IPS DF 4.7 (cell line): Measurements from ENCODE around the gene SCN5A.

Source experiments
- DNase-seq: peaks from one replicate; pipeline ENCODE4 v3.0.0-alpha.2; 2013; ENCODE audit warnings: low spot score; ENCODE audit errors: extremely low read depth

SCN5A gene

DNA sequence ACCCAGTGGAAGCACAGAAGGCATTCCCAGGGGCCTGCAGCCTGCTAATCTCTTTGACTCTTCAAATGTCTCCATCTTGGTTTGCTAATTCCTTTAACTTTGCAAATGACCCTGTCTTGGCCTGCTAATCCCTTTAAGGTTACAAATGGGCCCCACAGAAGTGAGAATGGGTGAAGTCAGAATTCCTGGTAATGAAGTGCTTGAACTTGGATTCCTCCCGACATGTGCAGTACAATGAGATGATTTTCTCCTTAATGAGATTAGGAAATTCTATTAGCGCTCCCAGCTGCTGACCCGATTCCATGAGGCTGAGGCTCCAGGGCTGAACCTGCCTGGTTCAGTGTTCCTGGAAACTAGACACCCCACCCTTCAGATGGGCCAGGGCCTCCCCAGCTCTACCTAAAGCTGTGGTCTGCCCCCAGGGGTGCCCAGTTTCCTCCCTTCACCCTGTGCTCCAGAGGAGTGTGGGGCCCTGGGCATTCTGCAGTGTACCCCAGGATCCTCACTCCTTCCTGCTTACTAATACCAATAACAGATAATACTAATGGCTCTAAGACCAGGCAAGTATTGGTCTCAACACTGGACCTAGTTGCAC is 47.4 kb downstream of the SCN5A start:
- no peak for DNase-seq

- no peak for DNase-seq
These were observed 48.9 kb downstream of the SCN5A start for GRCh38 chr3:38600551-38600950.

DNA sequence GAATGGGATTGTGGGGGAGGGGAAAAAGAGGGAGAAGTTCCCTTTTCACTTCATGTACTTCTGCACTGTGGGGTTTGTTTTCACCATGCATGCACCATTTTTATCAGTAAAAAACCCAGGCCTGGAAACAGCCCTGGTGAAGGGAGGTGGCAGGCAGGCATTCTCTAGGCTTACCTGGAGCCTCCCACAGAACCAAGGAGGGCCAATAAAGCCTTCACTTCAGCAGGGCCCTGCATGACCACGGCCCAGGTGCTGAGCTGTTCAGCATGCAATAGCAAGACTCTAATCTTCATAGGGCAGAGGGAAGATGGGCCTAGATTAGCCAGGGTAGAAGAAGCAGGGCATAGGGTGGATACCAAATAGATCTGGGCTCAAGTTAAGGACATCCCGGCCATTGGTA is 49.6 kb downstream of the SCN5A start:
- DNase-seq = no peak

GRCh38 chr3:38598791-38599190 is 50.7 kb downstream of the SCN5A start:
- DNase-seq = no peak

DNA sequence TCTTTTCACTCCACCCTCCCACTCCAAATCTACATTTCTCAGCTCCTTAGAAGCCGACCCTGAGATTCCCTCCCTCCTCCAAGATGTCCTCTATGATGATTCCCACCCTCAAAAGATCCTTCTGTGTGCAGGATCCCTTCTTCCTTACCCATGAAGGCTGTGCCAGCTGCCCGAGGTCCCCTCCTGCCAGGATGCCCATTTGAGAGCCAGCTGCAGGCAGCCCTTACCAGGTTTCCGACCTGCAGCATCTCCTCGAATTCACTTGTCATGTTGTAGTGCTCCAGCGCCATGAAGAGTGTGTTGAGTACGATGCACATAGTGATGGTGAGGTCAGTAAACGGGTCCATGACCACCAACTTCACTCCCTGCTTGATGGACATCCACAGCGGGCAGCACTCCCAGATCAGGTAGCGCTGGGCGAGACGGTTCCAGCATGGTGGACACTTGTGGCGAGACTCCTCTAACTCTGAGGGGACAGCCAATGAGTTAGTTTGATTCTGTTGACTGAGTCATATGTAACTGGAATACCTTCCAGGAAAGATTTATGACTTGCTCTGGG is 51.9 kb downstream of the SCN5A start:
- no peak for DNase-seq

- DNase-seq = no peak
These were observed 54.1 kb downstream of the SCN5A start for GRCh38 chr3:38595393-38595792.

GRCh38 chr3:38590521-38590920 is 59.0 kb downstream of the SCN5A start:
- no peak for DNase-seq

- no peak for DNase-seq
These were observed 60.2 kb downstream of the SCN5A start for GRCh38 chr3:38588995-38589937.

DNA sequence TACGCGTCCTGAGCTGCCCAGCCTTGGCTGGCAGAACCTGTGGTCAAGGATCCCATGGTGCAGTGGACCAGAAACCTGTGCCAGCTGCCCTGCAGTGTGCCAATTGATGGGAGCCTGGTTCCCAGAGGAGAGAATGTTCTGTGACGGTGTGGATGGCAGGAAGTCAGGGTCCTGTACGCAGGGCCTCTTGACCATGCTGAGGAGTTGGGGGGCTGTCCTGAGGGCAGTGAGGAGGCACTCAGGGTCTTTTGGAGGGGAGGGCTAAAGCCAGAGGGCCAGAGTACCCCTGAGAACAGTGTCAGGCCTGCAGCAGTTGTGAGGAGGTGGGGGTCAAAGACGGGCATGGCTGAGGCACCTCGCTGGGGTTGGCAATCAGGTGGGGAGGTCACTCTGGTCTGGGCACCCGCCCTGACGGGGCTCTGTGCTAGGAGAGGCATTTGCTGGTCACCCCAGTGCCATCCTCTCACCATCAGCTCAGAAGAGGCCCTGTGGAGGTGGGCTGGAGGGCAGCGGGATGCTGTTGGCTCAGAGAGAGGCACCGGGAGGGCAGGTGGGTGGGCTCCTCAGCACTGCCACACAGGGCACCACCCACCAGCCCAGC is 61.0 kb downstream of the SCN5A start:
- no peak for DNase-seq

- no peak for DNase-seq
These were observed 61.8 kb downstream of the SCN5A start for GRCh38 chr3:38587548-38588131.

DNA sequence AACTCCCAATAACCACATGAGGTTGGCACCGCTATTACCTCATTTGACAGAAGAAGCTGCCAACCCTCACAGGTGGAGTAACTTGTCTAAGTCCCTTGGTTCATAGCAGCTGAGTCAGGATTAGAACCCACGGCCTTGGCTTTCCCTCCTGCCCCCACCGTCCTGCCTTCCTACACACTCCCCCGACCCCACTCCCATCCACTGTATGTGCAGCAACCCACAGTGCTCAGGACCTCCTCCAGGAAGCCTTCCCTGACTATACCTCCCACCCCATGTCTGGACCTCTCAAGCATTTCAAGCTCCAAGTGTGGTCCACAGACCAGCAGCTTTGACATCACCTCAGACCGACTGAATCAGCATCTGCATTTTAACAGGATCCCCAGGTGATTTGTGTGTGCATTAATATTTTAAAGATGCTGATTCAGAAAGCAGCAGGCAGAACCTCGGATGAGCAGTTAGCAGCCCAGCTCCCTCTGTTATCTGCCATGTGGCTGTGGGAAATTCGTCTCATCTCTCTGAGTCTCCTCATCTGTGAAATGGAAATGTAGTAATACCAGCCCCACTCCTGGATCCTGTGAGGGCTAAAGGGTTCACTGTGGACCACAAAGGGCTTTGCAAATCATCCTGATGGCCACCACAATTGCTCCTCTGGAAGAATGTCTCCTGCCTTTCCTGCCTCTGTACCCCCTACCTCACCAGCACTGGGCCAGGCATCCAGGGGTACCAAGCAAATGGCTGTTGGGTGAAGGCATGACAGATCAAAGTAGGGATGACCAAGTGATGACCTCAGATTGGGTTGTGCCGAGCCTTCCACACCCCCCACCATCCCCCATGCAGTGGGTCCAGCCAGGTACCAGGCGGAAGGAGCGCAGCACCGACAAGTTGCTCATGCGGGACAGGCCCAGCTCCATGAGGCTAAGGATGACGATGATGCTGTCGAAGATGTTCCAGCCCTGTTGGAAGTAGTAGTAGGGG is 62.7 kb downstream of the SCN5A start:
- DNase-seq = no peak

DNA sequence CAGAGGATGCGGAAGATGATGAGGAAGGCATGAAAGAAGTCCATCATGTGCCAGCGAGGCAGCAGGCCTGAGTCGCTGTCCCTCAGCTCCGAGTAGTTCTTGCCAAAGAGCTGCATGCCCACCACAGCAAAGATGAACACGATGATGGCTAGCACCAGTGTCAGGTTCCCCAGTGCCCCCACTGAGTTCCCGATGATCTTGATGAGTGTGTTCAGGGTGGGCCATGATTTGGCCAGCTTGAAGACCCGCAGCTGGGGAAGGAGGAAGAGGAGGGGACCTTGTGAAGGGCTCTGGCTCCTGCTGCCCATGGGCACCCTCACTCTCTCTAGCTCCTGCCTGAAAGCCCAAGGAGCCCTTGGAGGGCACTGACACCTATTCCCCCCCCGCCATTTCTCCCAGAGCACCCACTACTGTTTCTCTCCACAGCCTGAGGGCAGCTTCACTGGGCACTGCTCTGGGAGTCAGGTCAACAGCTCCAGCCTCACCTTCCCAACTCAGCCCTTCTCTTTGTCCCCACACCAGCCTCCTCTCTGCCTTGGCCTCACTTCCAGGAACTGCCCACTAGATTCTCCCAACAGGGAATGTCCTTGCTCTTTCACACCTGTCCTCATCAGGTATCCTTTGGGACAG is 63.6 kb downstream of the SCN5A start:
- no peak for DNase-seq

DNA sequence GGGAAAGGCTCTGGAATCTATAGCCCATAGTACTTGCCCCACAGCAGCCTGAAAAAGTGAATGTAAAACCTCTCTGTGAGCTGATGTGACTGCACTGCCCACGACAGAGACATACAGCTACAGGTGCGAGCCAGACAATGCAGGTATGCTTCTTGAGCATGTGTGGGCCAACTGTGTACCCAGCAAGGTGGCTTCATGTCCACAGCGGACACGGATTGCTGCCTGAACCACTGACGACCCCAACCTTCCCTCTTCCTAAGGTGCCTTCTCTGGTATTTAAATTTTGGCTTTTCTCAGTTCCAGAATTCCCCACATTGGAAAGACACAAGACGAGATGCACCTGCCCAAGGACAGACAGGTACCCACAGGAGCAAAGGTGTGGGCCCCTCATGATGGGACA is 65.8 kb downstream of the SCN5A start:
- DNase-seq = no peak

GRCh38 chr3:38582941-38583645 is 66.4 kb downstream of the SCN5A start:
- DNase-seq = no peak

- DNase-seq = no peak
These were observed 67.2 kb downstream of the SCN5A start for GRCh38 chr3:38582316-38582715.

DNA sequence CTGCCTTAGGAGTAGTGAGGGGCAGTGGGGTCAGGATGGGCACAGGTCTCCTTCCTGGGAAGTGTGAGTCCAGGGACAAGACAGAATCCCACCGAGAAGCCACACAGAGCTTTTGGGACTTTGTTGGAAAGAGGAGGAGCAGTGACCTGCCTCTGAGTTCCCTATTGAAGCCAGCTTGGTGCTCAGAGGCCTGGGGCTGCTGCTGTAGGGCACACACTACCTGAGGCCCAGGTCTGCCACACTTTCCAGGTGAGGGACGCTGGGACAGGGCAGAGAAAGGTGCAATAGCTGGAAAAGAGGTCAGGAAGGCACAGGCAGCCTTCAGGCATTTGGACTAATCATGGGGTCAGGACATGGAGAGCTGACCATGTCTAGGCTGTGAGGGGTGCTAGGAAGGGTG is 67.7 kb downstream of the SCN5A start:
- DNase-seq = no peak

- DNase-seq = no peak
These were observed 68.8 kb downstream of the SCN5A start for GRCh38 chr3:38580450-38581382.
